ENCODE results near the gene GEMIN7. TPM values are rescaled to one million over a fixed set of nuclear protein-coding genes. Genes with fewer than 3 reads are reported as not detected.
A peak's percentile ranks its signal among the peaks of the same experiment; 100 is the strongest.

GEMIN7 gene
- total RNA-seq, 1 donor from 2014 or later: 35.6 TPM

- peak overlapping the region; percentile 58 for H3K27ac Mint-ChIP-seq
- H3K36me3 Mint-ChIP-seq: peaks cover 5% of the 10 kb centered on the region
- H3K4me1 Mint-ChIP-seq (ENCODE audit: unreplicated experiment): peaks cover 10% of the 10 kb centered on the region
- no peak for DNase-seq (ENCODE audit: extremely low spot score, unreplicated experiment)
- H3K27me3 Mint-ChIP-seq: peaks cover 4% of the 10 kb centered on the region
- no peaks in the 10 kb centered on the region for H3K9me3 Mint-ChIP-seq
- TF ChIP-seq CTCF (conservative IDR thresholded peaks at IDR 0.05): no peak
- peak overlapping the region; percentile 70 for H3K4me3 Mint-ChIP-seq
Observed at GRCh38 chr19:45076851-45077730, 2.0 kb upstream of the GEMIN7 start.

- peak overlapping the region; percentile 99 for H3K4me3 Mint-ChIP-seq
- H3K4me1 Mint-ChIP-seq (ENCODE audit: unreplicated experiment): peaks cover 10% of the 10 kb centered on the region
- DNase-seq (ENCODE audit: extremely low spot score, unreplicated experiment): no peak
- H3K27me3 Mint-ChIP-seq: peaks cover 4% of the 10 kb centered on the region
- H3K9me3 Mint-ChIP-seq: no peaks in the 10 kb centered on the region
- peak overlapping the region; percentile 12 for H3K27ac Mint-ChIP-seq
- no peak for TF ChIP-seq CTCF (conservative IDR thresholded peaks at IDR 0.05)
- H3K36me3 Mint-ChIP-seq: peaks cover 8% of the 10 kb centered on the region
Observed at GRCh38 chr19:45078390-45079062, 534 bp upstream of the GEMIN7 start.

GRCh38 chr19:45079911-45080370 lies 881 bp downstream of the GEMIN7 start:
- peaks cover 6% of the 10 kb centered on the region for H3K4me1 Mint-ChIP-seq (ENCODE audit: unreplicated experiment)
- H3K27ac Mint-ChIP-seq: peak overlapping the region; percentile 88
- no peak for TF ChIP-seq CTCF (conservative IDR thresholded peaks at IDR 0.05)
- no peaks in the 10 kb centered on the region for H3K9me3 Mint-ChIP-seq
- DNase-seq (ENCODE audit: extremely low spot score, unreplicated experiment): no peak
- peak overlapping the region; percentile 99 for H3K4me3 Mint-ChIP-seq
- H3K27me3 Mint-ChIP-seq: no peaks in the 10 kb centered on the region
- H3K36me3 Mint-ChIP-seq: peaks cover 8% of the 10 kb centered on the region

- TF ChIP-seq CTCF (conservative IDR thresholded peaks at IDR 0.05): no peak
- no peaks in the 10 kb centered on the region for H3K9me3 Mint-ChIP-seq
- H3K36me3 Mint-ChIP-seq: peaks cover 11% of the 10 kb centered on the region
- peak overlapping the region; percentile 76 for H3K4me3 Mint-ChIP-seq
- H3K4me1 Mint-ChIP-seq (ENCODE audit: unreplicated experiment): no peaks in the 10 kb centered on the region
- no peak overlapping the region for H3K27ac Mint-ChIP-seq
- no peak for DNase-seq (ENCODE audit: extremely low spot score, unreplicated experiment)
- no peaks in the 10 kb centered on the region for H3K27me3 Mint-ChIP-seq
Observed at GRCh38 chr19:45082170-45082569, 3.1 kb downstream of the GEMIN7 start.

GRCh38 chr19:45086480-45086879 lies 7.4 kb downstream of the GEMIN7 start:
- DNase-seq (ENCODE audit: extremely low spot score, unreplicated experiment): no peak
- Mint-ChIP-seq H3K9me3 (no peaks in the 10 kb centered on the region), H3K4me1 (ENCODE audit: unreplicated experiment) (peaks cover 15% of the 10 kb centered on the region), H3K27ac (no peak overlapping the region), H3K36me3 (peaks cover 16% of the 10 kb centered on the region), H3K27me3 (no peaks in the 10 kb centered on the region), H3K4me3 (no peak overlapping the region)
- TF ChIP-seq CTCF (conservative IDR thresholded peaks at IDR 0.05): no peak

Data from type B pancreatic cell (in vitro differentiated cells).